Gastroesophageal sphincter (tissue), 4 donors: ENCODE measurements around the gene MOB3A. TPM values are rescaled to one million over a fixed set of nuclear protein-coding genes. Genes with fewer than 3 reads are reported as not detected.

Experiments used
- ATAC-seq: fragments of 150-250 bp; one replicate; pipeline ENCODE4 v1.9.1; 2016; ENCODE audit warnings: mild to moderate bottlenecking, moderate library complexity
- H3K27ac ChIP-seq, 4 donors: fragments of 200-600 bp; sonication (generic) in 3 of 4; 1 replicate in 3 of 4; 2 replicates in 1 of 4; pipeline ENCODE4 v1.5.1; 2016 to 2019
- H3K27me3 ChIP-seq: fragments of 200-600 bp; sonication (generic); one replicate; pipeline ENCODE4 v1.5.1; 2019
- H3K36me3 ChIP-seq, 2 donors: fragments of 200-600 bp; sonication (generic); one replicate each; pipeline ENCODE4 v1.5.1; 2019; ENCODE audit warnings: control low read depth in 1 of 2
- H3K4me1 ChIP-seq, 3 donors: fragments of 200-600 bp; sonication (generic); 1 replicate in 2 of 3; 2 replicates in 1 of 3; pipeline ENCODE4 v1.5.1; 2016 to 2019; ENCODE audit warnings: control low read depth in 2 of 3
- H3K4me3 ChIP-seq, 2 donors: fragments of 200-600 bp; sonication (generic); one replicate each; pipeline ENCODE4 v1.5.1; 2019; ENCODE audit warnings: mild to moderate bottlenecking in 1 of 2, moderate library complexity in 1 of 2
- H3K9me3 ChIP-seq, 3 donors: fragments of 200-600 bp; sonication (generic); one replicate each; pipeline ENCODE4 v1.5.1; 2017 to 2019; ENCODE audit warnings: control low read depth in 2 of 3
- CTCF ChIP-seq, 4 experiments: fragments of 200-600 bp in 2 of 4; fragments of 450-650 bp in 2 of 4; sonication (generic) in 1 of 4; IDR thresholded peaks; one replicate each; pipeline ENCODE4 v1.5.1; 2017 to 2019; ENCODE audit warnings: antibody characterized with exemption in 4 of 4, mild to moderate bottlenecking in 2 of 4, moderate library complexity in 2 of 4
- EP300 ChIP-seq: sonication (generic); formaldehyde crosslinking; IDR thresholded peaks from one replicate; pipeline ENCODE4 v1.6.1; 2017; ENCODE audit warnings: antibody characterized with exemption, mild to moderate bottlenecking
- POLR2A ChIP-seq, 2 donors: fragments of 450-650 bp; IDR thresholded peaks; one replicate each; pipeline ENCODE4 v1.6.1; 2017; ENCODE audit warnings: antibody characterized with exemption in 2 of 2, mild to moderate bottlenecking in 2 of 2, moderate library complexity in 1 of 2
- POLR2AphosphoS5 ChIP-seq: sonication (generic); formaldehyde crosslinking; IDR thresholded peaks from one replicate; pipeline ENCODE4 v1.6.1; 2017; ENCODE audit warnings: antibody characterized with exemption
- WGBS, 2 donors: methylation state at CpG; one replicate each; pipeline ENCODE4 v1.1.5; 2018; ENCODE audit warnings: low coverage in 1 of 2; 5-methylcytosine and 5-hydroxymethylcytosine counted together
- total RNA-seq, 4 donors: library from RNA; depleted of rRNA; stranded (reverse); fragments of >200 nt; gene quantifications; one replicate each; pipeline ENCODE4 v1.1.0, GENCODE V29; 2016

The MOB3A gene
- total RNA-seq, 4 donors from 2014 or later, result 29.0 to 69.9 (median 38.6) TPM

DNA sequence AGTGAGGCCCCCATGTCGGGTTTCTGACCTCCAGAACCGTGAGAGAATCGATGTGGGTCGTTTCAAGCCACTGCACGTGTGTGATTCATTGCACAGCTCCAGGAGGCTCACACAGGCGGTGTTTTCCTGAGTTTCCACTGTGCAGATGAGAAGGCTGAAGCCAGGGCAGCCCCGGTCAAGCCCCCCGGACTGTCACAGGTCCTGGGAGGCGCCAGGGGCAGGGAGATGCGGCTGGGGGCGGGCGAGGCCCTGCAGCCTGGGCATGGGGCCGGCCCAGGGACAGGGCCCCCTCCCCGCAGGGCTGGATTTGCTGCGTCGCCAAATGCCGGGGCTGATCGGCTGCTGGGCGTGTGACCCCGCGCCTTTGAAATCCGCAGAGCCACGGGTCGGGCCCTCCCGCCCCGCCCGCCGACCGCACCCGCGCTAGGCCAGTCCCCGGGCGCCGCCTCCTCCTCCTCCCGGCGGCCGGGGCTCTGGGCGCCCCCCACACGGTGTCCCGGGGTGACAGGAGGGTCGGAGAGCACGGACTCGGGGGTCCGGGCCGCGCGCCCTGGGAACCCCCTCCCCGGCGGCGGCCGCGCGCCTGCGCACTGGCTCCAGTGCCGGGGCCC lies 35.1 kb downstream of the MOB3A start:
- no CpG with 5 or more reads among the region's 55 CpGs for WGBS, 2 donors
- peaks cover 0 to 90% (median 51%) of the 10 kb centered on the region in 3 donors for H3K4me1 ChIP-seq

GRCh38 chr19:2059422-2060201 lies 36.5 kb downstream of the MOB3A start:
- H3K27ac ChIP-seq, result peak overlapping the region; percentile 94 to 100 (median 99)
- no peaks in the 10 kb centered on the region for H3K9me3 ChIP-seq
- H3K4me3 ChIP-seq, result peak overlapping the region in 1 of 2 donors; percentile 83
- H3K36me3 ChIP-seq, result no peaks in the 10 kb centered on the region
- TF ChIP-seq EP300 (no peak), POLR2A (IDR thresholded peaks at IDR 0.05) (peak in 1 of 2 donors; percentile 24), CTCF (IDR thresholded peaks at IDR 0.05) (no peak), POLR2AphosphoS5 (peak; percentile 52)
- 20% methylated on average over 1 of the region's 24 CpGs; no CpG with 5 or more reads in 1 of the 2 donors for WGBS, 2 donors
- no peaks in the 10 kb centered on the region for H3K27me3 ChIP-seq
- peak; percentile 14 for ATAC-seq
- peaks cover 0 to 94% (median 62%) of the 10 kb centered on the region in 3 donors for H3K4me1 ChIP-seq

More for the DNA sequence above, 35.1 kb downstream of the MOB3A start:
- peak overlapping the region; percentile 94 to 100 (median 99) for H3K27ac ChIP-seq
- no peaks in the 10 kb centered on the region for H3K9me3 ChIP-seq
- TF ChIP-seq POLR2A (IDR thresholded peaks at IDR 0.05) (peak; percentile 89 to 95), POLR2AphosphoS5 (peak; percentile 67), CTCF (IDR thresholded peaks at IDR 0.05) (peak in 2 of 4 experiments; percentile 6 to 13), EP300 (no peak)
- H3K36me3 ChIP-seq, result no peaks in the 10 kb centered on the region
- ATAC-seq, result peak; percentile 66
- peak overlapping the region; percentile 49 to 83 for H3K4me3 ChIP-seq
- H3K27me3 ChIP-seq, result no peaks in the 10 kb centered on the region

DNA sequence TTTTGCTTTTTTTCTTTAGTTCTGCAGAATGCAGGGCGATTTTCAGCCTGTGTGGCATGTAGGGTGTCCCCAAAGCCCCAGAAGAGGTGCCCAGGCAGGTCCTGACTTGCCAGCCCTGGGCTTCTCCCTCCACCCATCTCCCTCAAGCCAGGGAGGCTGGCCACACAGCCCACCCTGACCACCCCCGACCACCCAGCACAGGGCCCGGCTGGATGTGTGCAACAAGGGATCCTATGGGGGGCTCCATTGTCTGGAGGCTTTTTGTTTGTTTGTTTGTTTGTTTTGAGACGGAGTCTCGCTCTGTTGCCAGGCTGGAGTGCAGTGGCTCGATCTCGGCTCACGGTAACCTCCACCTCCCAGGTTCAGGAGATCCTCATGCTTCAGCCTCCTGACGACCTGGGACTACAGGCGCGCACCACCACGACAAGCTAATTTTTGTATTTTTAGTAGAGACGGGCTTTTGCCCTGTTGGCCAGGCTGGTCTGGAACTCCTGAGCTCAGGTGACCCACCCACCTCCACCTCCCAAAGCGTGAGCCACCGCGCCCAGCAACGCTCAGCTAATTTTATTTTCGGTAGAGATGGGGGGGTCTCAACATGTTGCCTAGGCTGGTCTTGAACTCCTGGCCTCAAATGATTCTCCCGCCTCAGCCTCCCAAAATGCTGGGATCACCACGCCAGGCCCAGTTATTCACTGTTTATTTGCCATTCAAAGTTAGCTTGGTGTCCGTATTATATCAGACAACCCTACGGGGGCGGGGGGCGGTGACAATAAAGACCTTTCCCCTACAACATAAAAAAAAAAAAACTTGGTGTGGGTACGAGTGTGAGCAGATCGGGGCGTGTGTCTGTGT lies 37.3 kb downstream of the MOB3A start:
- TF ChIP-seq EP300 (no peak), POLR2A (IDR thresholded peaks at IDR 0.05) (no peak), CTCF (IDR thresholded peaks at IDR 0.05) (no peak), POLR2AphosphoS5 (no peak)
- peak overlapping the region; percentile 94 to 100 (median 99) for H3K27ac ChIP-seq
- no peaks in the 10 kb centered on the region for H3K36me3 ChIP-seq
- 86 to 90% methylated on average over 4 to 11 of the region's 27 CpGs for WGBS, 2 donors
- H3K9me3 ChIP-seq, result no peaks in the 10 kb centered on the region
- H3K27me3 ChIP-seq, result no peaks in the 10 kb centered on the region
- peaks cover 0 to 94% (median 65%) of the 10 kb centered on the region in 3 donors for H3K4me1 ChIP-seq
- no peak overlapping the region for H3K4me3 ChIP-seq
- no peak for ATAC-seq

- no peaks in the 10 kb centered on the region for H3K36me3 ChIP-seq
- WGBS, 2 donors, result 76 to 78% methylated on average over 3 to 4 of the region's 23 CpGs
- peaks cover 0 to 93% (median 67%) of the 10 kb centered on the region in 3 donors for H3K4me1 ChIP-seq
- TF ChIP-seq EP300 (no peak), CTCF (IDR thresholded peaks at IDR 0.05) (no peak), POLR2A (IDR thresholded peaks at IDR 0.05) (no peak)
- H3K27ac ChIP-seq, result peak overlapping the region; percentile 98 to 100 (median 99)
- H3K9me3 ChIP-seq, result no peaks in the 10 kb centered on the region
- no peak for ATAC-seq
- no peaks in the 10 kb centered on the region for H3K27me3 ChIP-seq
- H3K4me3 ChIP-seq, result no peak overlapping the region
Observed at GRCh38 chr19:2057484-2058469, 38.3 kb downstream of the MOB3A start.
